ENCODE results near the gene SUFU. TPM values are rescaled to one million over a fixed set of nuclear protein-coding genes. Genes with fewer than 3 reads are reported as not detected.

Gene SUFU
- total RNA-seq, 4 donors from 2014 or later, result 6.5 to 11.0 (median 9.2) TPM

- H3K4me1 ChIP-seq, result peaks cover 0 to 7% (median 4%) of the 10 kb centered on the region in 4 donors
- peak; percentile 99 for DNase-seq
- peak; percentile 62 to 91 for TF ChIP-seq POLR2A (IDR thresholded peaks at IDR 0.05)
- TF ChIP-seq CTCF (IDR thresholded peaks at IDR 0.05), result no peak
- H3K9me3 ChIP-seq, result no peaks in the 10 kb centered on the region
- peak overlapping the region; percentile 73 to 93 (median 80) for H3K4me3 ChIP-seq
- H3K27ac ChIP-seq, result peak overlapping the region; percentile 98 to 100 (median 100)
- H3K36me3 ChIP-seq, result no peaks in the 10 kb centered on the region
- no peaks in the 10 kb centered on the region for H3K27me3 ChIP-seq
Observed at GRCh38 chr10:102641880-102642735, 138.3 kb downstream of the SUFU start.

GRCh38 chr10:102642736-102643335 lies 139.1 kb downstream of the SUFU start:
- Histone ChIP-seq H3K27me3 (no peaks in the 10 kb centered on the region), H3K9me3 (no peaks in the 10 kb centered on the region), H3K36me3 (no peaks in the 10 kb centered on the region), H3K4me1 (peaks cover 3 to 15% (median 11%) of the 10 kb centered on the region in 4 donors), H3K27ac (peak overlapping the region; percentile 98 to 100 (median 100)), H3K4me3 (peak overlapping the region; percentile 73 to 93 (median 80))
- TF ChIP-seq CTCF (IDR thresholded peaks at IDR 0.05) (no peak), POLR2A (IDR thresholded peaks at IDR 0.05) (peak; percentile 42 to 77)
- peak; percentile 59 to 85 (median 82) for DNase-seq

- Histone ChIP-seq H3K9me3 (no peaks in the 10 kb centered on the region), H3K36me3 (no peaks in the 10 kb centered on the region), H3K27me3 (no peaks in the 10 kb centered on the region), H3K4me1 (peaks cover 3 to 21% (median 18%) of the 10 kb centered on the region in 4 donors), H3K27ac (peak overlapping the region; percentile 98 to 100 (median 100)), H3K4me3 (peak overlapping the region; percentile 73 to 93 (median 80))
- no peak for TF ChIP-seq CTCF (IDR thresholded peaks at IDR 0.05)
- TF ChIP-seq POLR2A (IDR thresholded peaks at IDR 0.05), result no peak
- DNase-seq, result peak; percentile 43 to 76 (median 70)
Observed at GRCh38 chr10:102643336-102644065, 139.7 kb downstream of the SUFU start.

GRCh38 chr10:102644066-102644645 lies 140.4 kb downstream of the SUFU start, which contains the start of gene TRIM8:
TRIM8 (plus strand) TSS chr10:102644479; CDS start chr10:102644618, 139 bp downstream.
- TF ChIP-seq CTCF (IDR thresholded peaks at IDR 0.05), result peak in 2 of 6 experiments; percentile 24 to 31
- TF ChIP-seq POLR2A (IDR thresholded peaks at IDR 0.05), result peak; percentile 81 to 82
- Histone ChIP-seq H3K27ac (peak within 1 kb of the TSS; percentile 98 to 100 (median 100)), H3K9me3 (no peaks in the 10 kb centered on the region), H3K27me3 (no peaks in the 10 kb centered on the region), H3K4me1 (peaks cover 3 to 28% (median 24%) of the 10 kb centered on the region in 4 donors), H3K4me3 (peak within 1 kb of the TSS; percentile 73 to 93 (median 80)), H3K36me3 (no peaks in the 10 kb centered on the region)
- DNase-seq, result peak; percentile 60 to 89 (median 85)

Measured in Peyer's patch (tissue), 4 donors.